Myocyte (in vitro differentiated cells): ENCODE data around the gene NR1I2. TPM values are rescaled to one million over a fixed set of nuclear protein-coding genes. Genes with fewer than 3 reads are reported as not detected.

Experiments
- DNase-seq: peaks from one replicate; pipeline ENCODE4 v3.0.0-alpha.2; 2012; ENCODE audit warnings: low read depth
- total RNA-seq: library from RNA; depleted of rRNA; stranded (reverse); fragments of >200 nt; gene quantifications from 2 replicates; pipeline ENCODE4 v1.2.3, GENCODE V29; 2014

Gene NR1I2
- total RNA-seq, 1 donor from 2014 or later = not detected

DNA sequence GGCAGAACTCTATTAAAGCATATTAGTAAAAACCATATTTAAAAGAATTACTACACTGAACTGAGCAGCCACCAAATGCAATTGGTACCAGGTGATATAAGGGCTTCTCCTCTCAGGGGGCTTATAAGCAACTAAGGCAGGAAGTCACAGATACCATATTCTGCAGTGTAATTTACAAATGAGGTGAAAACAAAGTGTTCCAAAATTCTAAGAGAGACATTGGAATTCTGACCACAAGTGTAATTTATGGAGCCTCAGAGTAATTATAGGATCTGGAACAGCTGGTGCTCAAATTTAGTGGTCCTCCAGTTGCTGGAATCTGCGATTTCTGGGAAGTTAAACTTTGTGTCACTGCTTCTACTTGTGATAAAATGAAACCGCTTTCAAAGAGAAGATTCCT lies 3.1 kb upstream of the NR1I2 start:
- peak; percentile 71 for DNase-seq

DNA sequence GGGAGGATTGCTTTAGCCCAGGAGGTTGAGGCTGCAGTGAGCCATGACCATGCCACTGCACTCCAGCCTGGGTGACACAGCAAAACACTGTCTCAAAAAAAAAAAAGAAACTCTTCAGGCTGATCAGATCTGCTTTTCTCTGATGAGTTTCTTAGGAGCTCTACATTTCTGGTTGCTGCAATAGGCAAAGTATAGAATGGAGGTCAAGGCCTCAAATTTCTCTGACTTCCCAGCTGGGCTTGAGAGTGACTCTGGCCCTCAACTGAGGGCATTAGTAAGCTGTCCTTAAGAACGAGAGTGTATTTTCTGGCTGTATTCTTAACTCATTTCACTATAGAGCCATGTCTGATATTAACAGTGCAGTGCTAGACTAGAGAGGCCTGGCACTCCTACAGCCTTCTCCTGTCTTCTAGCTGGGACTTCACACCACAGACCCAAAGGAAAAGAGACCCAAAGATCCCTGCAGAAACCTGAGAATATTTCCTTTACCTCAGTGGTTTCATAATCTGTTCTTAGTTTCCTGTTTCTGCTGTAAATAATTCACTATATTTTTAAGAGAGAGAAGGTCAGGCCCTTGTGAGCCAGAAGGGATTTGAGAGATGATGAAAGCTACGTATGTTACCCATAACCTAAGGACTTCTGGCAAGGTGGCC lies 2.0 kb upstream of the NR1I2 start:
- no peak for DNase-seq

DNA sequence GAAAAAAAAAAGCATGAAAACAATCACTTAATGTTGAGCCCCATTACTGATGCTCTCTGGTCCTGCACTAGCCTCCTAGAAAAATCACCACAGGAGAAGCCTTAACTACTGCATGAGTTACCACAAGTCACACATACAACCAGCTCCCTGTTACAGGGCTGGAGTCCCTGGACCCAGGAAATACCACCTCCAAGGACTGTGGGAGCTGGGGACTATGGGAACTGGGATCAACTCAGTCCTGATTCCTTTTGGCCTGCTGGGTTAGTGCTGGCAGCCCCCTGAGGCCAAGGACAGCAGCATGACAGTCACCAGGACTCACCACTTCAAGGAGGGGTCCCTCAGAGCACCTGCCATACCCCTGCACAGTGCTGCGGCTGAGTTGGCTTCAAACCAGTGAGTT lies 559 bp downstream of the NR1I2 start:
- no peak for DNase-seq

DNA sequence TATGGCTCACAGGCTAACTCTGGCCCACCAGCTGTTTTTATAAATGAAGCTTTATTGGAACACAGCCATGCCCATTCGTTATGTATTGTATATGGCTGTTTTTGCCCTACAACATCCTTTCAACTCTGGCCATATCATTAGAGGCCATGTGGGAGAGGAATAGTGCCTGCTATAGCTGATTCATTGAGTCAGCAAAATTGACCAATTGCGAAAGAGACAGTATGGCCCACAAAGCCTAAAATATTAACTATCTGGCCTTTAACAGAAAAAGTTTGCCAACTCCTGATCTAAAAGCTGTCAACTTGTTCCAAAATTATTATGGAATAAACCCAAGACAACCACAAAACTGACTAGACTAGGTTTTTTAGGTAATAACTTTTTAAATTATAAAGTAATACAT lies 1.4 kb downstream of the NR1I2 start:
- peak; percentile 38 for DNase-seq

- DNase-seq = no peak
Observed at GRCh38 chr3:119783883-119784282, 2.0 kb downstream of the NR1I2 start.

DNA sequence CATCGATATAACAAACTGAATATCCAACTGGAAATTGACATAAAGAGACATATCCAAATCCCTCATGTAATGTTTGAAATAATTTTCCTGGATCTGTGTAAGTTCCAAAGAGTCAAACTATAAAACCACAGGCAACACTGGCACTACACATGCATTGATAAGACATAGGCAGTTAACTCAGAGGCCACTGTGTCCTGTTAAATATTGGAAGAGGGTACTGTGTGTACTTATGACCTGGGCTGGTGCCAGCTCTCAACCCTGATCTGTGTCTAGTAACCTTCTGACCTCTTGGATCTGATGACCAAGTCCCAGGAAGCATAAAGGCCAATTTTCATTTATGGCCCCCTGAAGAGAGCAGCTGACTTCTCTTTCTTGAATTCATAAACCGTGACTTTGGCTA lies 4.5 kb downstream of the NR1I2 start:
- no peak for DNase-seq

DNA sequence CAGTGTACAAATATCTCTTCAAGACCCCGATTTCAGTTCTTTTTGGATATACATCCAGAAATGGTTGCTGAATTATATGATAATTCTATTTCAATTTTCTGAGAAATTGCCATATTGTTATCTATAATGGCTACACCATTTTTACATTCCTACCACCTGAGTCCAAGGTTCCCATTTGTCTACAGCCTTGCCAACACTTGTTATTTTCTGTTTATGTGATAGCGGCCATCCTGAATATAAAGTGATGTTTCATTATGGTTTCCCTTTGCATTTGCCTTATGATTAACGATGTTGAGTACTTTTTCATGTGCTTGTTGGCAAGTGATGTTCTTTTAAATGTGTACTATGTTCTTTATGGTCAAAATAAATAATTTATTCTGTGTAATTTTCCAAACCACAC lies 8.5 kb downstream of the NR1I2 start:
- DNase-seq = no peak

DNA sequence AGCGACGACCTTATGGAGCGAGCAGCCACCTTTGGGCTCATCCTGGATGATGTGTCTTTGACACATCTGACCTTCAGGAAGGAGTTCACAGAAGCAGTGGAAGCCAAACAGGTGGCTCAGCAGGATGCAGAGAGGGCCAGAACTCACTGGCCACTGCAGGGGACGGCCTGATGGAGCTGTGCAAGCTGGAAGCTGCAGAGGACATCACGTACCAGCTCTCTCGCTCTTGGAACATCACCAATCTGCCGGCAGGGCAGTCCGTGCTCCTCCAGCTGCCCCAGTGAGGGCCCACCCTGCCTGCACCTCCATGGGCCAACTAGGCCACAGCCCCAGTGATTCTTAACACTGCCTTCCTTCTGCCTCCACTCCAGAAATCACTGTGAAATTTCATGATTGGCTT lies 10.4 kb downstream of the NR1I2 start:
- no peak for DNase-seq

DNA sequence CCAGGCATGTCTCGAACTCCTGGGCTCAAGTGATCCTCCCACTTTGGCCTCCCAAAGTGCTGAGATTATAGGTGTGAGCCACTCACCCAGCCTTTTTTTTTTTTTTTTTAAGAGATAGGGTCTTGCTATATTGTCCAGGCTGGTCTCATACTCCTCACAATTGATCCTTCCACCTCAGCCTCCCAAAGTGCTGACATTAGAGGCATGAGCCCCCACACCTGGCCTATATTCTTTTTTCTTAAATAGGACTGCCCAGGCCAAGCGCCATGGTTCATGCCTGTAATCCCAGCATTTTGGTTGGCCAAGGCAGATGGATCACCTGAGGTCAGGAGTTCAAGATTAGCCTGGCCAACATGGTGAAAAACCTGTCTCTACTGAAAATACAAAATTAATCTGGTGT lies 12.5 kb downstream of the NR1I2 start:
- no peak for DNase-seq

DNA sequence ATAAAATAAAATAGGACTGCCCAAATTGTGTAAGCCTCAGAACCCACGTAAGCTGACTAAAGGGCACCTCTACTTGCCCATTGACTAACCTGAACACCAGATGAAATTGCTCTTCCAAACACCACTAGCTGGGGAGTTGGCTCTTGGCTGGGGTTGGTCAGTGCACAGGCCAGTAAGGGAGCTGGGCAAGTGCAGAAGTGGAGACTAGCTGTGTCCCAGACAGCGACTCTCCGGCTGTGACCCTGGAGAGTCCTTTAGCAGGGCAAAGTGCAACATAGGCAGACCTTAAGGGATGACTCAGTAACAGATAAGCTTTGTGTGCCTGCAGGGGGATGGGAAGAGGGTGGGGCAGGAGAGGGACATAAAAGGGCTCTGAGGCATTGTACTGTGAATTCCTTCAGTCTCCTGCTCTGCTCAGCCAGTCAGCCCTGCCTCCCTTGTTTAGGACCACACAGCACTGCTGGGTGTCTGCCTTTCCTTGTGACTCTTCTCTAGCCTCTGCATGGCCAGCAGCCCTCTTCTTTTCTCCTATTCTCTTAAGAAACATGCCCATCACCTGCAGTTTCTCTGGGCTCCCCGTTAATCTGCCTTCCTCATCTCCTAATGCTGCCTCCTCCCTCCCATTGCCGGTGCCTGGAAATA lies 13.2 kb downstream of the NR1I2 start:
- peak; percentile 57 for DNase-seq

GRCh38 chr3:119795849-119796248 lies 13.9 kb downstream of the NR1I2 start:
- DNase-seq = no peak

DNA sequence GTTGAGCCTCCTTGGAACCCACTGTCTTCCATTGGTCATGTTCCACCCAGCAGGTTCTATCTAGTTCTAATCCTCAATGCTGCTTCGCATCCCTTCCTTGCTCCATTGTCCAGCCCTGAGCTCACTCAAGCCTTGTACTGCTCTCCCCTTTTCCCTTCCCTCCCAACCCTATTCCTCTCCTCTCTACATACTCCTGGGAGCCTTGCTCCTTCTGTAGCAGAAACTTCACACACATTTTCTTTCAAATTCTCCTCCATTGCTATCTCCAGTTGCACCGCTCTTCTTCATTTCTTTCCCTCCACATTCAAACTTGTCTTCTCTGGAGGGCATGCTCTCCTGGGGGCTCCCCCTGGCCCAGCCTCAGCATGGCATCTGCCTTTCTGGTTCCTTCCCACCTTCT lies 14.5 kb downstream of the NR1I2 start:
- no peak for DNase-seq

- DNase-seq = no peak
Observed at GRCh38 chr3:119796785-119797184, 14.9 kb downstream of the NR1I2 start.

GRCh38 chr3:119800844-119801243 lies 18.9 kb downstream of the NR1I2 start:
- no peak for DNase-seq

- DNase-seq = no peak
Observed at GRCh38 chr3:119808244-119808643, 26.3 kb downstream of the NR1I2 start.

GRCh38 chr3:119808843-119809242 lies 26.9 kb downstream of the NR1I2 start:
- DNase-seq = no peak

DNA sequence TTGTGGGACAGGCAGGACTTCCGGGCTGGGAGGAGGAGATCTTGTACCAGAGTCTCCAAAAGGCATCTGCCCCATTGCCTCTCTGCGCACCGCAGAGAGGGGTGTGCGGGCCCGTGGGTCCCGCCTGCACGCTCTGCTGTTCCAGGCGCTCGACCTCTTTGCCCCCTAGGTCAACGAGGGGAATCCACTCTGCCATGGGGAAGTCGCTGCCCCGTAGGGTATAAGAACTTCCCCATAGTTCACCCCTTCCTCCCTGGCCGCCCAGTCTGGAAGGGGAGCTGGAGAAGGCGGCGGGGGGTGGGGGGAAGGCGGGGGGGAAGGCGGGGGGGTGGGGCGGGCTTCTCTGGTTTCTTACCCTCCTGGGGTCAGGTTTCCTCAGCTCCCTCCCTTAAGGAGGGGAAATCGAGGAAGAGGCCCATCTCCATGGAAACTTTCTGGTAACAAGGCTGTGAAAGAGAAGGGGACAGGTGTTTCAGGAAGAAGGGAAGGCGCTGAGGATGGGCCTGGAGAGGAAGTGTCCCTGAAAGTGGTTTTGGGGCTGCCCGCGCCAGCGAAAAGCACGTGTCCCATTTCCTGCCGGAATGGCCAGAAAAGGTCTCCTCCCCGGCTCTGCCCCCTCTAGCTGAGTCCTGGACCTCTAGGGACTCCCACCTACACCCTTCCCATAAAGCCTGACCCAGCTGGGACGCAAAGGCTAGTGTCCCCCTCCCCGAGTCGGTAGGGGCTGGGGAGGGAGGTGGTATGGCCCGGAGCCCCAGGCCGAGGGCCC lies 27.5 kb downstream of the NR1I2 start:
- no peak for DNase-seq

DNA sequence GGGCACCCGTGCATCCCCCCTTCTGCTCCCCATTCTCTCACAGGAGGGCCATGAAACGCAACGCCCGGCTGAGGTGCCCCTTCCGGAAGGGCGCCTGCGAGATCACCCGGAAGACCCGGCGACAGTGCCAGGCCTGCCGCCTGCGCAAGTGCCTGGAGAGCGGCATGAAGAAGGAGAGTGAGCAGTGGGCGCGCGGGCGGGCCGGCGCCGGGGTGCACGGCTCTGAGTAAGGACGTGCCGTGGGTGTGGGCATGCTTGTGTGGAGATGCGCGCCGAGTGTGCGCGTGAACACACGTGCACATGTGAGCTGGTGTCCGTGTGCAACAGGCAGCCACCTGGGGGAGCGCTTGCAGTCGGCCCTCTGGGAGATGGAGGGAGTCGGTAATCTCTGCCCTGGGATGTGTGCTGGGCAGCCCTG lies 28.1 kb downstream of the NR1I2 start:
- no peak for DNase-seq

GRCh38 chr3:119812491-119813058 lies 30.7 kb downstream of the NR1I2 start:
- no peak for DNase-seq

DNA sequence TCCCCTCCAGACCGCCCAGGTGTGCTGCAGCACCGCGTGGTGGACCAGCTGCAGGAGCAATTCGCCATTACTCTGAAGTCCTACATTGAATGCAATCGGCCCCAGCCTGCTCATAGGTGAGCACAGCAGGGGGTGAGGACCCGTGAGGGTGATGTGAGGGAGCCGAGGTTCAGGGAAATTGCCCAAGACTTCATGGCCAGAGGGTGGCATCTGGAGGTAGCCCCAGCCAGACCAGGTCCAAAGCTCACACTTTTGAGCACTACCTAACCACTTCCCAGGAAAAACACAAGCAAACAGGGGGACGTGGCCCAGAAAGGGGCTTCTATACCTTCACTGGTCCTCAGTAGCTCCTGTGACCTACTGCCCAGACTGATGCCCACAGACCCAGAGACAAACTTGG lies 33.8 kb downstream of the NR1I2 start:
- DNase-seq = no peak

GRCh38 chr3:119817071-119817470 lies 35.2 kb downstream of the NR1I2 start:
- peak; percentile 60 for DNase-seq
